ENCODE results near the gene TAS2R14. TPM values are rescaled to one million over a fixed set of nuclear protein-coding genes. Genes with fewer than 3 reads are reported as not detected.

Gene TAS2R14
- total RNA-seq, 1 experiment from 2014 or later, result 1.4 TPM

- Histone ChIP-seq H3K4me1 (ENCODE audit: control insufficient read depth, insufficient read depth, low read length) (no peaks in the 10 kb centered on the region), H3K36me3 (ENCODE audit: control insufficient read depth, insufficient read depth, low read length) (no peaks in the 10 kb centered on the region), H3K27ac (ENCODE audit: low read length) (no peak overlapping the region), H3K9me3 (ENCODE audit: control insufficient read depth, insufficient read depth, low read depth, low read length) (no peaks in the 10 kb centered on the region), H3K27me3 (ENCODE audit: control insufficient read depth, insufficient read depth, low read length) (no peaks in the 10 kb centered on the region), H3K4me3 (ENCODE audit: low read depth in 2 of 2, low read length in 2 of 2) (no peak overlapping the region)
- intact Hi-C loops (cut with micrococcal nuclease; ENCODE audit: unreplicated experiment), result no loop called here
- BruUV-seq (replicated peaks), result no TSS peak
- TF ChIP-seq, protein P1, sequence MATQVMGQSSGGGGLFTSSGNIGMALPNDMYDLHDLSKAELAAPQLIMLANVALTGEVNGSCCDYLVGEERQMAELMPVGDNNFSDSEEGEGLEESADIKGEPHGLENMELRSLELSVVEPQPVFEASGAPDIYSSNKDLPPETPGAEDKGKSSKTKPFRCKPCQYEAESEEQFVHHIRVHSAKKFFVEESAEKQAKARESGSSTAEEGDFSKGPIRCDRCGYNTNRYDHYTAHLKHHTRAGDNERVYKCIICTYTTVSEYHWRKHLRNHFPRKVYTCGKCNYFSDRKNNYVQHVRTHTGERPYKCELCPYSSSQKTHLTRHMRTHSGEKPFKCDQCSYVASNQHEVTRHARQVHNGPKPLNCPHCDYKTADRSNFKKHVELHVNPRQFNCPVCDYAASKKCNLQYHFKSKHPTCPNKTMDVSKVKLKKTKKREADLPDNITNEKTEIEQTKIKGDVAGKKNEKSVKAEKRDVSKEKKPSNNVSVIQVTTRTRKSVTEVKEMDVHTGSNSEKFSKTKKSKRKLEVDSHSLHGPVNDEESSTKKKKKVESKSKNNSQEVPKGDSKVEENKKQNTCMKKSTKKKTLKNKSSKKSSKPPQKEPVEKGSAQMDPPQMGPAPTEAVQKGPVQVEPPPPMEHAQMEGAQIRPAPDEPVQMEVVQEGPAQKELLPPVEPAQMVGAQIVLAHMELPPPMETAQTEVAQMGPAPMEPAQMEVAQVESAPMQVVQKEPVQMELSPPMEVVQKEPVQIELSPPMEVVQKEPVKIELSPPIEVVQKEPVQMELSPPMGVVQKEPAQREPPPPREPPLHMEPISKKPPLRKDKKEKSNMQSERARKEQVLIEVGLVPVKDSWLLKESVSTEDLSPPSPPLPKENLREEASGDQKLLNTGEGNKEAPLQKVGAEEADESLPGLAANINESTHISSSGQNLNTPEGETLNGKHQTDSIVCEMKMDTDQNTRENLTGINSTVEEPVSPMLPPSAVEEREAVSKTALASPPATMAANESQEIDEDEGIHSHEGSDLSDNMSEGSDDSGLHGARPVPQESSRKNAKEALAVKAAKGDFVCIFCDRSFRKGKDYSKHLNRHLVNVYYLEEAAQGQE (IDR thresholded peaks at IDR 0.05; ENCODE audit: insufficient read depth in 1 of 2, low read depth in 2 of 2, low read length in 1 of 2), result no peak
- no peak for TF ChIP-seq SIN3A (IDR thresholded peaks at IDR 0.05; ENCODE audit: borderline replicate concordance, insufficient read depth, low read depth, low read length)
- no peak for TF ChIP-seq POLR2AphosphoS5 (IDR thresholded peaks at IDR 0.05; ENCODE audit: low read depth, low read length)
- TF ChIP-seq TCF7L2 (IDR thresholded peaks at IDR 0.05; ENCODE audit: low read depth, low read length), result no peak
- TF ChIP-seq CTCF (IDR thresholded peaks at IDR 0.05), result no peak
- DNase-seq (ENCODE audit: low read depth, low spot score), result no peak
- CTCF ChIA-PET, result no interaction called here
- in situ Hi-C loops (cut with HindIII; ENCODE audit: low pct_unique_long_range_greater_than_20kb, low sequenced_read_pairs), result no loop called here
- ATAC-seq, result no peak
- POLR2A ChIA-PET, result no interaction called here
Observed at GRCh38 chr12:10941369-10941768, 2.3 kb upstream of the TAS2R14 start.

GRCh38 chr12:10940389-10940788 is 1.3 kb upstream of the TAS2R14 start:
- DNase-seq (ENCODE audit: low read depth, low spot score) (no peak), ATAC-seq (no peak)
- Histone ChIP-seq H3K4me1 (ENCODE audit: control insufficient read depth, insufficient read depth, low read length) (no peaks in the 10 kb centered on the region), H3K27me3 (ENCODE audit: control insufficient read depth, insufficient read depth, low read length) (no peaks in the 10 kb centered on the region), H3K36me3 (ENCODE audit: control insufficient read depth, insufficient read depth, low read length) (no peaks in the 10 kb centered on the region), H3K27ac (ENCODE audit: low read length) (no peak overlapping the region), H3K4me3 (ENCODE audit: low read depth in 2 of 2, low read length in 2 of 2) (no peak overlapping the region), H3K9me3 (ENCODE audit: control insufficient read depth, insufficient read depth, low read depth, low read length) (no peaks in the 10 kb centered on the region)
- intact Hi-C loops (cut with micrococcal nuclease; ENCODE audit: unreplicated experiment), result no loop called here
- ChIA-PET POLR2A (no interaction called here), CTCF (no interaction called here)
- TF ChIP-seq, protein P1 (IDR thresholded peaks at IDR 0.05; ENCODE audit: insufficient read depth in 1 of 2, low read depth in 2 of 2, low read length in 1 of 2), result no peak
- no peak for TF ChIP-seq POLR2AphosphoS5 (IDR thresholded peaks at IDR 0.05; ENCODE audit: low read depth, low read length)
- TF ChIP-seq CTCF (IDR thresholded peaks at IDR 0.05), result no peak
- no peak for TF ChIP-seq TCF7L2 (IDR thresholded peaks at IDR 0.05; ENCODE audit: low read depth, low read length)
- TF ChIP-seq SIN3A (IDR thresholded peaks at IDR 0.05; ENCODE audit: borderline replicate concordance, insufficient read depth, low read depth, low read length), result no peak
- BruUV-seq (replicated peaks), result no TSS peak
- in situ Hi-C loops (cut with HindIII; ENCODE audit: low pct_unique_long_range_greater_than_20kb, low sequenced_read_pairs), result no loop called here

Measured in Panc1 (cell line).